GM18909 (cell line): Measurements from ENCODE around the gene TMEM202.
"Not testable (repeated sequence)": the region's sequence is repeated elsewhere in the genome, so short reads cannot be mapped to it uniquely, and the experiment has no call there.

ENCODE experiments used
- ATAC-seq: cut with Tn5 transposase; IDR thresholded peaks from one replicate; pipeline ENCODE4 v1.9.1; 2021; ENCODE audit warnings: mild to moderate bottlenecking; ENCODE audit not compliant: unreplicated experiment, poor library complexity

Gene TMEM202

DNA sequence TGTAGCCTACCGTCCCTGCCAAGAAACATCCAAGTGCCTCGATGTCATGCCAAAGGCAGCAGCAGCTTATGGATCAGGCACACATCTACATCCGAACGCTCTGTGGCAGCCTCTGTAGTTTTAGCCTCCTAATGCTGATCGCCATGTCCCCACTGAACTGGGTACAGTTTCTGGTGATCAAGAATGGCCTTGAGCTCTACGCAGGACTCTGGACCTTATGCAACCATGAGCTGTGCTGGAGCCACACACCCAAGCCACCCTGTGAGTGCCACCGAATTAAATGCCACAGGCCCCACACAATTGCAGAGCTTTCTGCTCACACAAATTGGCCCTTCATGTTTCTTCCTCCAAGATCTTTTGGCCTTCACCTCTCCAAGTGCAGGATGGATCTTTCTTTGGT is 543 bp downstream of the TMEM202 start:
- ATAC-seq, result no peak

DNA sequence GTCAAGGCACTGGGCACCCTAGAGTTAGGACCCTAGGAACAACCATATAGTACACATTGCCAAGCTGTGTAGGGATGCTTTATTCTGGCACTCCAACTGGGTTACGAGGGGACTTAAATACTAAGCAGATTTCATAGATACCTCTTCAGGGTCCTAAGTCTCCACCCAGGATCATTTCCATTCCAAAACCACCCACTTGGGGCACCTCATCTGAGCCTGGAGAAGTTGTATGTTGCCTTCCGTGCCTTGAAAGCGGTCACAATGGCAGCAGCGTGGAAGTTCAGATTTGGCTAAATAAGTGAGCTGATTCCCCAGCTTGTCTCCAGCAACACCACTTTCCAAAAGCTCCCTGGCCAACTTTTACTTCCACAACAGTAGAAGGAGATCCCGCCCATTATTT is 4.6 kb downstream of the TMEM202 start:
- ATAC-seq, result no peak

DNA sequence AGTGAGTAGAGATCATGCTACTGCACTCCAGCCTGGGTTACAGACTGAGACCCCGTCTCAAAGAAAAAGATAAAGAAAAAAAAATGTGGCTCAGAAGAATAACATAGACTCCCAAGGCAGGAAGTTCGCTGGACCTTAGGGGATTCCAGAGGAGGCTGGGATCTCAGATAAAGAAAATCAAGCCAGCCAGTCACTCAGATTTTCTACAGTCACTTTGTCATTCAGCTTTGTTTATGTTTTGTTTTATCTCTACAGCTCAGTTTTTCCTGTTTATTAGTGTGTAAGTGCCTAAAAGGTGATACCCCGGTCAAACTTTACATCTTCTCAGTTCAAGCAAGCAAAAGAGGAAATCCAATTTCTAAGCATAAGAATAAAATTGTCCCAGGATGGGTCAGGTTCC is 6.3 kb downstream of the TMEM202 start:
- no peak for ATAC-seq

DNA sequence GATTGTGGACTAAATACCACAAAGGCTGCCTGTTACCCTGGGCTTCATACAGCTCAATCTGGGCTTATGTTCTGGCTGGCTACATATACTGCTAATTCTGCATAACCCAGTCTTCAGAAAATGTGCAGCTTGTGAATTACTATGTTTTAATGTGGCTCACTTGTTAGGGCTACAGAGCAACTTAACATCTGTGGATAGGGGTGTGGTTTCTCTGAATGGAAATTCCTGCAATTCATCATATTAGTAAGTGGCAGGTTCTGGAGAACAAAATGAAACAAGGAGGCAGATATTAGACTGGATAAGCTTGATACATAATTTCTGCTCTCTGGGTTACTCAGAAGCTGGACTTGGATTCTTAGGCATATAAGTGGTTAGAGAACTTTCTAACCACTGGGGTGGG is 6.7 kb downstream of the TMEM202 start:
- ATAC-seq, result no peak

DNA sequence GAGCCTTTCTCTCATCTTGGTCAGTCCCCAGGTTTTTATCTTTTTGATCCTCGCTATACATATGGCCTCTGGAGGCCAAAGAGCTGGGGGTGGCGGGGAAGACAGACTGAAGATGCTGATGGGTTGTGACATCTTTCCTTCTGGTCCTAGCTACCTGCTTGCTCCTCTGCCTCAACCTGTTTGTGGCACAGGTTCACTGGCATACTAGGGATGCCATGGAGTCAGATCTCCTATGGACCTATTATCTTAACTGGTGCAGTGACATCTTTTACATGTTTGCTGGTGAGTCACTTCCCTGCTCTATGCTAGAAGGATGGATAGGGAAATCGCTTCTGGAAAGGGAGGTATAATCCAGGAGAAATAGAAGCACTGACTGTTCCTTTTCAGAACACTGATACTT is 8.8 kb downstream of the TMEM202 start:
- no peak for ATAC-seq

DNA sequence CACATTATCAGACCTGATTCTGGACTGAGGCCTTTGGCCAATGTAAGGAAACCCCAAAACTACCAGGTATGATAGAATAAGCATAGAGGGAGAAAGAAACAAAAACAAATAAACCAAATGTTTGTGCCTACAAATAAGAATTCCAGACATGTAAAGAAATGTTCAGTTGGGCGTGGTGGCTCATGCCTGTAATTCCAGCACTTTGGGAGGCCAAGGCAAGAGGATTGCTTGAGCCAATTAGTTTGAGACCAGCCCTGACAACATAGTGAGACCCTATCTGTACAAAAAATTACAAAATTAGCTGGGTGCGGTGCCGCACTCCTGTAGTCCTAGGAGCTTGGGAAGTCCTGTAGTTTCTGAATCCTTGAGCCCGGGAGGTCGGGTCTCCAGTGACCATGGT is 13.0 kb downstream of the TMEM202 start:
- no peak for ATAC-seq

DNA sequence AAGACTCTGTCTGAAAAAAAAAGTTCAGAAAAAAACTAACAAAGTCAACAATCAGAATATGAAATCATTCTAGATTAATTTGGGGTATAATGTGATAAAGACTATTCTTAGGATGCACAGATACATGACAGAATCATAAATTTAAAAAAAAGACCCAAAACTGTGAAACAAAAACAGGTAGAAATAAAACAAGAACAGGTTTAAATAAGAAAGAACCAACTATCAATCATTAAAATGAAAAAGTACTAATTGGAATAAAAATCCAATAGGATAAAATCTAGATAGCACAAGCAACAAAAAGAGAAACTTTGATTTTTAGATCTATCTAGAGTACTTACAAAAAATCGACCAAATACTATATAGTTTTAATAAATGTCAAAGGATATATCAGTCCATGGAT is 13.4 kb downstream of the TMEM202 start:
- ATAC-seq, result no peak

DNA sequence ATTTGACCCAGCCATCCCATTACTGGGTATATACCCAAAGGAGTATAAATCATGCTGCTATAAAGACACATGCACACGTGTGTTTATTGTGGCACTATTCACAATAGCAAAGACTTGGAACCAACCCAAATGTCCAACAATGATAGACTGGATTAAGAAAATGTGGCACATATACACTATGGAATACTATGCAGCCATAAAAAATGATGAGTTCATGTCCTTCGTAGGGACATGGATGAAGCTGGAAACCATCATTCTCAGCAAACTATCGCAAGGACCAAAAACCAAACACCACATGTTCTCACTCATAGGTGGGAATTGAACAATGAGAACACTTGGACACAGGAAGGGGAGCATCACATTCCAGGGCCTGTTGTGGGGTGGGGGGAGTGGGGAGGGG is 15.2 kb downstream of the TMEM202 start:
- not testable (repeated sequence) for ATAC-seq

DNA sequence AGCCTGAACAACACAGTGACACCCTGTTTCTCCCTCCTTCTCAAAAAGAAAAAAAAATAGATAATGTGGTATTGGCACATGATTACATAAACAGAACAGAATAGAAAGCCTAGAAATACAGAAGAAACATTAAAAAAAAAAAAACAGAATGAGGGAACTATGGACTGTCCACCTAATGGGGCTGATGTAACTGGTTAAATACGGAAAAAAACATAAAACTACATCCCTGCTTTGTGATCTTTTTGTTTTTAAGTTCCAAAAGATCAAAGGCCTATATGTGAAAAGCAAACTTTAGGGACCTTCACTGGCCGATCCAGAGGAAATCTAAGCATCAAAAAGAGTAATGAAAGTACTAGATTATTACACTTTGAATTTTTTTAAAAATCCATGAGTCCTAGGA is 17.2 kb downstream of the TMEM202 start:
- ATAC-seq, result no peak

DNA sequence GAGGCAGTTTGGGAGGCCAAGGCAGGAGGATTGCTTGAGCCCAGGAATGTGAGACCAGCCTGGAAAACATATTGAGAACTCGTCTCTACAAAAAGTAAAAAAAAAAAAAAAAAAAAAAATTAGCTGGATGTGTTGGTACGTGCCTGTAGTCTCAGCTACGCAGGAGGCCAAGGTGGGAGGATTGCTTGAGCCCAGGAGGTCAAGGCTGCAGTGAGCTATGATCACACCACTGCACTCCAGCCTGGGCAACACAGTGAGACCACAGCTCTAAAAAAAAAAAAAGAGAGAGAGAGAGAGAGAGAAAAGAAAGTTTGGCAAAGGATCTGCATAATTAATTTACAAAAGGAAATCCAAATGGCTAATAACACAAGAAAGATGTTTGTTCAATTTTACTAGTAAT is 21.7 kb downstream of the TMEM202 start:
- ATAC-seq, result not testable (repeated sequence)

DNA sequence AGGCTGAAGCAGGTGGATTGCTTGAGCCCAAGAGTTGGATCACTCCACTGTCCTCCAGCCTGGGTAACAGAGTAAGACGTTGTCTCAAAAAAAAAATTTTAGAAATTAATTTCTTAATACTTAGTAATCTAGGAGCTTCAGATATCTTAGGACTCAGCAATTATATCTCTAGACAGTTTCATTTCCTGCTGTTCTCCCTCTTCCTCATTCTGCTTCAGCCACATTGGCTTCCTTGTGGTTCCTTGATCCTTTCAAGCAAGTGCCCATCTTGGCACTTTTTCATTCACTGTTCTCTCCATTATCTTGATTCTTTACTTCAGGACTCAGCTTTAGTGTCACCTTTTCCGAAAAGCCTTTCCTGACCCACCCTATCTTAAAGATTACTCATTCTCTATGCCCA is 22.5 kb downstream of the TMEM202 start:
- ATAC-seq, result no peak

DNA sequence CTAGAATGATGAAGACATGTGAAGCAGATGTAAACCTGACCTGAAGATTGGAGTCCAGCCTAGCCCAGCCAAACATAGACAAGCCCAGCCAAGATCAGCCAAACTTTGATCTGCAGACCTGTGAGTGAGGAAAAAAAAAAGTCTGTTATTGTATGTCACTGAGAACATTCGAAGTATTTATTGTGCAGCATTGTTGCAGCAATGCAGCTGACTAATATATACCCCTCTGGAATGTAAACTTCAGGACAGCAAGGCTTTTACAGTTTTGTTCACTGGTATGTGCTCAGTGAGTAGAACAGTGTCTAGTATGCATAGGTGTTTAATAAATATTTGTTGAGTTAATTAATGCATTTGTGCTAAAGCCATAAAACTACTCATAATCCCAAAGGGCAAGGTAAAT is 23.4 kb downstream of the TMEM202 start:
- ATAC-seq, result no peak

DNA sequence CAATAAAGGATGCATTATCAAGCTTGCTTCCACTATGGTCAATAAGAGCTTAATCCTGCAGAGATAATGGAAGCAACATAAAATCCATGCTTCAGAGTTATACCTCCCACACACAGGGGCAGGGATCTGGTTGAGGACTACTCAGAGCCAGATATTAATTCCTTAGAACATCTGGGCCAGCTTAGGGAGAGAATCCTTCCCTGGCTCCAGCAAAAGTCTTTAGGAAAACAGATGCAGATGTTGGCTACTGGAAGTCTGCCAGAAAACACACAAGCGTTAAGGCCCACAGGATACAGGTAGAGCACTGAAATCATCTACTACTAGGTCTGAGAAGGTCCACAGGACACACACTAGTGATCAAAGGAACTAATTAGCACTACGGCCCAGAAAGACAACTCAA is 25.2 kb downstream of the TMEM202 start:
- no peak for ATAC-seq

DNA sequence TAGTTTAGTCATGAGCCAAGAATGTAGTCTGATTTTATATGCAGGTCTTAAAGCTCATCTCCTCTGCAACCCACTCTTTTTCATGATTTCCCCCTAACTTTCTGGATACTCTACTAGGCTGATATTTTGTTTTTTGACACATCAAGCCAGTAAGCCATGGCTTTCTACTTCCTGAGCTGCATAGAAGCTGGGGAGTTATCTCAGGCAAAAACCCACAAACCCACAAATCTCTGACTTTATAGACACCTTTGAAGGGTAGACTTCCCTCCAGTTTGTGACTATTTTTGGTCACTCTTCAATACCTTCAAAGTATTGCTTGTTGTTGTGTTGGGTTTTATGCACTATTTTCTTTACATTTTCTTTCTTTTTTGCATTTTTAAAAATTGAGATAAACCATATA is 28.6 kb downstream of the TMEM202 start:
- ATAC-seq, result no peak

DNA sequence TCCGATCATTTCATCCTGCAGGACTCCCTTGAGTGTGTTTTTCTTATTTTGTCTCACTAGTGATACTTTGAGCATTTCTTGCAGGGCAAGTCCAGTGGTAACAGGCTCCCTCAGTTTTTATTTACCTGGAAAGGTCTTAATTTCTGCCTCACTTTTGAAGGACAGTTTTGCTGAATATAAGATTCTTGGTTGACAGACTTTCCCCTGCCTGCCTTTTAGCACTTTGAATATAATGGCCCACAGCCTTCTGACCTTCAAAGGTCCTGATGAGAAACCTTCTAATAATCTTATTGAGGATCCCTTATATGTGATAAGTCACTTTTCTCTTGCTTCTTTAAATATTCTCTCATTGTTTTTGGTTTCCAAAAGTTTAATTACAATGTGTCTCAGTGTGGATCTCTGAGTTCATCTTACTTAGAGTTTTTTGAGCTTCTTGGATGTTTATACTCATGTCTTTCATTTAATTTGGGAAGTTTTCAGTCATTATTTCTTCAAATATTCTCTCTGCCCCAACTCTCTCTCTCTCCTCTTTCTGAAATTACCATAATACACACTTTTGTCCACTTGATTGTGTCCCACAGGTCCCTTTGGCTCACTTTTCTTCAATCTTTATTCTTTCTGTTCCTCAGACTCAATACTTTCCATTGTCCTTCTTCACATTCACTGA is 39.7 kb downstream of the TMEM202 start:
- ATAC-seq, result no peak

DNA sequence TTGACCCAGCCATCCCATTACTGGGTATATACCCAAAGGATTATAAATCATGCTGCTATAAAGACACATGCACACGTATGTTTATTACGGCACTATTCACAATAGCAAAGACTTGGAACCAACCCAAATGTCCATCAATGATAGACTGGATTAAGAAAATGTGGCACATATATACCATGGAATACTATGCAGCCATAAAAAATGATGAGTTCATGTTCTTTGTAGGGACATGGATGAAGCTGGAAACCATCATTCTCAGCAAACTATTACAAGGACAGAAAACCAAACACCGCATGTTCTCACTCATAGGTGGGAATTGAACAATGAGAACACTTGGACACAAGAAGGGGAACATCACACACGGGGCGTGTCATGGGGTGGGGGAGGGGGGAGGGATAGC is 44.7 kb downstream of the TMEM202 start:
- not testable (repeated sequence) for ATAC-seq

DNA sequence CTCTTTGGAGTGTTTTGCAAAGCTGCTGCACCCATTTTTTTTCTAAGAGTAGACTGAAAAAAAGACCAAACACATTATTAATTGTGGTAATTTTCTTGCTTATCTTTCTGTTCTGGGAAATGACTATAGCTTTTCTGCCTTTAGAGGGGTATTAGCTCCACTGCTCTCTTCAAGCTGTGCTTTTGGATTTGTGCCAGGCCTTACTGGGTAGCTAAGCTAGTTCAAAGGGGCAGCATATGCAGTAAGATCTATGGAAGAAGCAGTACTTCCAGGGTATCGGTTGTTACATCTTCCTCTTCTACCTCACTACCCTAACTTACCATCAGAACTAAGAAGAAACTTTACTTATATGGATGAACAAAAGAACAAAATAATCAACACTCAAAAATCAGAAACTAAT is 47.3 kb downstream of the TMEM202 start:
- no peak for ATAC-seq

DNA sequence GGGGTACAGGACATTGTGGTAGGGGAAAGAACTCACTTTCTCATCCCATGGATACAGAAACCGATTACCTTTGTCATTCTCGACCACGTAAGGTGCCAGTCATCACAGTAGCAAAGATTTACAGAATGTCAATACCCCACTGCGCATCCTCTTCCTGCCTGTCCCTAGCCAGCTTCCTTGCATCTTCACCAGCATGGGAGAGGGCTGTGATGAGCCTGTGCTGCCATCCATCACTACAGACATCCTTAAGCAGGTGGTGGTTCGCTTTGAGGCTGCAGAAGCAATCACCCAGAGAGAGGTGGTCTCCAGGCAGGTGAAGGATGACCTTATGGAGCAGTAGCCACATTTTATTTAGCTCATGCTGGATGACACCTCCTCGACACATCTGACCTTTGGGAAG is 52.7 kb downstream of the TMEM202 start:
- ATAC-seq, result no peak

DNA sequence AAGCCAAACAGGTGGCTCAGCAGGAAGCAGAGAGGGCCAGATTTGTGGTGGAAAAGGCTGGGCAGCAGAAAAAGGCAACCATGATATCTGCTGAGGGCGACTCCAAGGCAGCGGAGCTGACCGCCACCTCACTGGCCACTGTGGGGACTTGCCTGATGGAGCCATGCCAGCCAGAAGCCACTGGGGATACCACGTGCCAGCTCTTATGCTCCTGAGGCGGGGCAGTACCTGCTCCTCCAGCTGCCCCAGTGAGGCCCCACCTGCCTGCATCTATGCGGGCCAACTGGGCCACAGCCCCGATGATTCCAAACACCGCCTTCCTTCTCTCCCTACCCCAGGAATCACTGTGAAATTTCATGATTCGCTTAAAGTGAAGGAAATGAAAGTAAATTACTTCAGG is 53.1 kb downstream of the TMEM202 start:
- no peak for ATAC-seq

DNA sequence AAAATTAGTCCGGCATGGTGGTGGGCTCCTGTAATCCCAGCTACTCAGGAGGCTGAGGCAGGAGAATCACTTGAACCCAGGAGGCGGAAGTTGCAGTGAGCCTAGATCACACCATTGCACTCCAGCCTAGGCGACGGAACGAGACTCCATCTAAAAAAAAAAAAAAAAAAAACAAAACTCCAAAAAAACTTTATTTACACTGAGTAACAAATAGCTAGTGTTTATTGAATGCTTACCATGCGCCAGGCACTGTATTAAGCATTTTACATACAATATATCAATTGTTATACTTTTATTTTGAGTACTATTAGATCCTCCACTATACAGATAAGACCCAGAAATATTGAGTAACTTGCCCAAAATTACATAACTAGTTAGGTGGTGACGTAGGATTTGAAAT is 58.6 kb downstream of the TMEM202 start:
- ATAC-seq, result no peak
